Mucosa of descending colon (tissue), 3 donors: ENCODE measurements around the gene MYBBP1A. TPM values are rescaled to one million over a fixed set of nuclear protein-coding genes. Genes with fewer than 3 reads are reported as not detected.
A peak's percentile ranks its signal among the peaks of the same experiment; 100 is the strongest.
"Not testable (repeated sequence)": the region's sequence is repeated elsewhere in the genome, so short reads cannot be mapped to it uniquely, and the experiment has no call there.

Experiments
- ATAC-seq: fragments of 200-7000 bp; cut with Tn5 transposase; one replicate; pipeline ENCODE4 v1.9.1; 2020; ENCODE audit warnings: mild to moderate bottlenecking, moderate library complexity
- DNase-seq, 3 donors: peaks; one replicate each; pipeline ENCODE4 v3.0.0-alpha.2; 2020
- H3K36me3 ChIP-seq: fragments of 200-600 bp; one replicate; pipeline ENCODE4 v1.8.0; 2021; ENCODE audit warnings: low read depth, mild to moderate bottlenecking
- H3K4me1 ChIP-seq: fragments of 200-600 bp; one replicate; pipeline ENCODE4 v1.8.0; 2021; ENCODE audit warnings: low read depth, mild to moderate bottlenecking
- H3K4me3 ChIP-seq: fragments of 200-600 bp; one replicate; pipeline ENCODE4 v1.8.0; 2021; ENCODE audit warnings: mild to moderate bottlenecking
- H3K9me3 ChIP-seq: fragments of 200-600 bp; one replicate; pipeline ENCODE4 v1.8.0; 2021; ENCODE audit warnings: mild to moderate bottlenecking
- CTCF ChIP-seq: fragments of 200-600 bp; IDR thresholded peaks from one replicate; pipeline ENCODE4 v1.8.0; 2022; ENCODE audit warnings: antibody characterized with exemption, mild to moderate bottlenecking
- intact Hi-C, 2 donors: fragments of 100-400 bp; cut with DNase I in 1 of 2; cut with micrococcal nuclease in 1 of 2; formaldehyde crosslinking; loops; one replicate each; pipeline versions ENCODE4 v1.11.0 to v1.11.1; 2022; cut with DNase I, micrococcal nuclease
- total RNA-seq, 3 donors: library from RNA; stranded (reverse); fragmentation: NEBNext Ultra II Directional in 2 of 3; extraction: Animal tissue kit (Norgen Biotek cat#: 25700) in 2 of 3; gene quantifications; one replicate each; pipeline versions ENCODE4 v1.2.1 to v1.2.4, GENCODE V29; 2021 to 2023
- donor health status: DM: no; HTN: no; CAD: no; lungs with moderate emphysema.
- donor health status: DM: no; HTN: no; CAD: no.
- donor health status: DM: no; HTN: yes; CAD: no.

MYBBP1A gene
- total RNA-seq, 3 donors from 2014 or later: 32.7 to 41.4 (median 36.7) TPM

- ATAC-seq (peak; percentile 32), DNase-seq (peak in 1 of 3 donors; percentile 32)
- intact Hi-C loops: no loop called here
- no peak overlapping the region for H3K4me3 ChIP-seq
- H3K36me3 ChIP-seq: no peaks in the 10 kb centered on the region
- H3K9me3 ChIP-seq: no peaks in the 10 kb centered on the region
- no peaks in the 10 kb centered on the region for H3K4me1 ChIP-seq
- TF ChIP-seq CTCF: no peak
Measured at GRCh38 chr17:4599505-4600281, 44.5 kb upstream of the MYBBP1A start.

- intact Hi-C loops: no loop called here
- Histone ChIP-seq H3K4me3 (no peak overlapping the region), H3K4me1 (no peaks in the 10 kb centered on the region), H3K36me3 (no peaks in the 10 kb centered on the region), H3K9me3 (no peaks in the 10 kb centered on the region)
- no peak for TF ChIP-seq CTCF
- peak; percentile 46 for ATAC-seq
- peak in 1 of 3 donors; percentile 39 for DNase-seq
Measured at GRCh38 chr17:4598776-4599504, 43.8 kb upstream of the MYBBP1A start.

- no peaks in the 10 kb centered on the region for H3K9me3 ChIP-seq
- DNase-seq: no peak
- no peak overlapping the region for H3K4me3 ChIP-seq
- intact Hi-C loops: no loop called here
- ATAC-seq: no peak
- TF ChIP-seq CTCF: no peak
- no peaks in the 10 kb centered on the region for H3K4me1 ChIP-seq
- no peaks in the 10 kb centered on the region for H3K36me3 ChIP-seq
Measured at GRCh38 chr17:4597975-4598374, 42.8 kb upstream of the MYBBP1A start.

- no peak for ATAC-seq
- Histone ChIP-seq H3K36me3 (no peaks in the 10 kb centered on the region), H3K9me3 (no peaks in the 10 kb centered on the region), H3K4me3 (no peak overlapping the region), H3K4me1 (no peaks in the 10 kb centered on the region)
- DNase-seq: no peak
- intact Hi-C loops: no loop called here
- no peak for TF ChIP-seq CTCF
Measured at GRCh38 chr17:4596636-4597380, 41.6 kb upstream of the MYBBP1A start.

- H3K4me3 ChIP-seq, ATAC-seq, H3K4me1 ChIP-seq, DNase-seq, H3K9me3 ChIP-seq, H3K36me3 ChIP-seq, intact Hi-C loops: not testable (repeated sequence)
Measured at GRCh38 chr17:4595685-4596342, 40.6 kb upstream of the MYBBP1A start.
